ENCODE results near the gene PPP1R2.

DNA sequence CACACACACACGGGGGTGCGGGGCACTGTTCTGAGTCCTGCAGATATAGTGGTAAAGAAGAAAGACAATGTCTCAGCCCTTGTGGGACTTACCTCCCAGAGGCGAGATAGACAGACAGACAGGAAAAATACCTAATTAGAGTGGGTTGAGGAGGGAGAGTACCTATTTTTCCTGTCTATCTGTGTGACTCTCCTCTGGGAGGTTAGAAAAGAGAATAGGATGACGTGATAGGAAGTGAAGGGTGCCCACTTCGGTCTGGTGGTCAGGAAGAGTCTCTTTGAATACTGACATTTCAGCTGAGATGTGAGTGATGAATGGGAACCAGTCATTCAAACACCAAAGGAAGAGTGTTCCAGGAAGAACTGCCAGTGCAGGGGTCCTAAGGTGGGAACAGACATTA, 44.7 kb upstream of the PPP1R2 start:
- TF ChIP-seq, protein P1, sequence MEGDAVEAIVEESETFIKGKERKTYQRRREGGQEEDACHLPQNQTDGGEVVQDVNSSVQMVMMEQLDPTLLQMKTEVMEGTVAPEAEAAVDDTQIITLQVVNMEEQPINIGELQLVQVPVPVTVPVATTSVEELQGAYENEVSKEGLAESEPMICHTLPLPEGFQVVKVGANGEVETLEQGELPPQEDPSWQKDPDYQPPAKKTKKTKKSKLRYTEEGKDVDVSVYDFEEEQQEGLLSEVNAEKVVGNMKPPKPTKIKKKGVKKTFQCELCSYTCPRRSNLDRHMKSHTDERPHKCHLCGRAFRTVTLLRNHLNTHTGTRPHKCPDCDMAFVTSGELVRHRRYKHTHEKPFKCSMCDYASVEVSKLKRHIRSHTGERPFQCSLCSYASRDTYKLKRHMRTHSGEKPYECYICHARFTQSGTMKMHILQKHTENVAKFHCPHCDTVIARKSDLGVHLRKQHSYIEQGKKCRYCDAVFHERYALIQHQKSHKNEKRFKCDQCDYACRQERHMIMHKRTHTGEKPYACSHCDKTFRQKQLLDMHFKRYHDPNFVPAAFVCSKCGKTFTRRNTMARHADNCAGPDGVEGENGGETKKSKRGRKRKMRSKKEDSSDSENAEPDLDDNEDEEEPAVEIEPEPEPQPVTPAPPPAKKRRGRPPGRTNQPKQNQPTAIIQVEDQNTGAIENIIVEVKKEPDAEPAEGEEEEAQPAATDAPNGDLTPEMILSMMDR (IDR thresholded peaks at IDR 0.05): no peak
- TF ChIP-seq POLR2AphosphoS5 (IDR thresholded peaks at IDR 0.05) (no peak), POLR2A (IDR thresholded peaks at IDR 0.05) (no peak)

Measured in transverse colon (tissue), 4 donors.